Tibial nerve (tissue), 4 donors: ENCODE results near the gene CRIP2.
A peak's percentile ranks its signal among the peaks of the same experiment; 100 is the strongest.

Experiments used
- EP300 ChIP-seq, 2 donors: sonication (generic); formaldehyde crosslinking; IDR thresholded peaks; one replicate each; pipeline ENCODE4 v1.6.1; 2017; ENCODE audit warnings: antibody characterized with exemption in 2 of 2, mild to moderate bottlenecking in 1 of 2
- TF ChIP-seq, protein P1 (sequence below), 5 experiments: fragments of 200-600 bp in 3 of 5; fragments of 450-650 bp in 2 of 5; sonication (generic) in 3 of 5; IDR thresholded peaks; one replicate each; pipeline ENCODE4 v1.5.1; 2016 to 2019; ENCODE audit warnings: antibody characterized with exemption in 5 of 5, mild to moderate bottlenecking in 3 of 5, moderate library complexity in 2 of 5

DNA sequence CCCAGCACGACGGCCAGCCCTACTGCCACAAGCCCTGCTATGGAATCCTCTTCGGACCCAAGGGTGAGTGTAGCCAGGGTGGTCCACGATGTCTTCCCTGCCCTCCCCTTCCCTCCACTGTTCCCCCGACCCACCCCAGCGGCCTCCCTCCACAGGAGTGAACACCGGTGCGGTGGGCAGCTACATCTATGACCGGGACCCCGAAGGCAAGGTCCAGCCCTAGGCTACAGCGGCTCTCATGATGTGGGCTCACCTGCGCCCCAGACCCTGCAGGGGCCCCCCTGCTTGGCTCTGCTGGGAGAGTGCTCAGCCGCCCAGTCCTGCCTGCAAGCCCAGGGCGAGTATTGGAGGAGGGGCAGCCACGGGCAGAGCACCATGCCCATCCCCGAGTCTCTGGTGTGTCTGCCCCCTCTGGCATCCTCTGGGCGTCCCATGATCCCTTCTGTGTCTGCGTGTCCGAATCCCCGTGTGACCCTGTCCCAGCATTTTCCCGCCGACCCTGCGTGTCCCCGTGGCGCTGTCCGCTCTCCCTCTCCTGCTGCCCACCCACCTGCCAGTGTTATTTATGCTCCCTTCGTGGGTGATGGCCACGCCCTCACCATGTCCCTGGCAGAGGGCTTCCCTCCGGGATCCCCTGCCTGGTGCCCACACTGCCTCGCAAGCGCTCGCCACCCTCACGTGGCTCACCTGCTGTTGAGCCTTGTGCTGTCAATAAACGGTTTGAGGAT lies 5.0 kb downstream of the CRIP2 start:
- TF ChIP-seq, protein P1, sequence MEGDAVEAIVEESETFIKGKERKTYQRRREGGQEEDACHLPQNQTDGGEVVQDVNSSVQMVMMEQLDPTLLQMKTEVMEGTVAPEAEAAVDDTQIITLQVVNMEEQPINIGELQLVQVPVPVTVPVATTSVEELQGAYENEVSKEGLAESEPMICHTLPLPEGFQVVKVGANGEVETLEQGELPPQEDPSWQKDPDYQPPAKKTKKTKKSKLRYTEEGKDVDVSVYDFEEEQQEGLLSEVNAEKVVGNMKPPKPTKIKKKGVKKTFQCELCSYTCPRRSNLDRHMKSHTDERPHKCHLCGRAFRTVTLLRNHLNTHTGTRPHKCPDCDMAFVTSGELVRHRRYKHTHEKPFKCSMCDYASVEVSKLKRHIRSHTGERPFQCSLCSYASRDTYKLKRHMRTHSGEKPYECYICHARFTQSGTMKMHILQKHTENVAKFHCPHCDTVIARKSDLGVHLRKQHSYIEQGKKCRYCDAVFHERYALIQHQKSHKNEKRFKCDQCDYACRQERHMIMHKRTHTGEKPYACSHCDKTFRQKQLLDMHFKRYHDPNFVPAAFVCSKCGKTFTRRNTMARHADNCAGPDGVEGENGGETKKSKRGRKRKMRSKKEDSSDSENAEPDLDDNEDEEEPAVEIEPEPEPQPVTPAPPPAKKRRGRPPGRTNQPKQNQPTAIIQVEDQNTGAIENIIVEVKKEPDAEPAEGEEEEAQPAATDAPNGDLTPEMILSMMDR (IDR thresholded peaks at IDR 0.05): no peak
- TF ChIP-seq EP300 (IDR thresholded peaks at IDR 0.05): peak in 1 of 2 donors; percentile 14
